Nephron (organoid): Measurements from ENCODE around the gene TNS3.

Experiments
- H3K27ac Mint-ChIP-seq, 3 experiments: 2 replicates each; pipeline ENCODE4 v1.8.0; 2020; ENCODE audit warnings: mixed read lengths in 3 of 3, mild to moderate bottlenecking in 2 of 3, moderate library complexity in 1 of 3
- H3K27me3 Mint-ChIP-seq: 2 replicates; pipeline ENCODE4 v1.8.0; 2021; ENCODE audit warnings: low read depth, mild to moderate bottlenecking, moderate library complexity, mixed read lengths
- H3K36me3 Mint-ChIP-seq: 2 replicates; pipeline ENCODE4 v1.8.0; 2020; ENCODE audit warnings: low read depth, mixed read lengths
- H3K4me1 Mint-ChIP-seq: 2 replicates; pipeline ENCODE4 v1.8.0; 2020; ENCODE audit warnings: mixed read lengths
- H3K4me3 Mint-ChIP-seq, 3 experiments: 2 replicates each; pipeline ENCODE4 v1.8.0; 2020; ENCODE audit warnings: mild to moderate bottlenecking in 3 of 3, mixed read lengths in 3 of 3, moderate library complexity in 2 of 3
- H3K9me3 Mint-ChIP-seq: 2 replicates; pipeline ENCODE4 v1.8.0; 2020; ENCODE audit warnings: mixed read lengths
- CTCF ChIP-seq, 3 experiments: fragments of 200-600 bp; sonication (generic); IDR thresholded peaks; one replicate each; pipeline ENCODE4 v1.5.0; 2021; ENCODE audit warnings: antibody characterized with exemption in 3 of 3; ENCODE audit not compliant: unreplicated experiment in 3 of 3

Gene TNS3

GRCh38 chr7:47557317-47557693 lies 24.6 kb downstream of the TNS3 start:
- TF ChIP-seq CTCF (IDR thresholded peaks at IDR 0.05; ENCODE audit: unreplicated experiment in 3 of 3) = no peak
- peaks cover 42% of the 10 kb centered on the region for H3K36me3 Mint-ChIP-seq

GRCh38 chr7:47556511-47557180 lies 25.3 kb downstream of the TNS3 start:
- H3K4me3 Mint-ChIP-seq = no peak overlapping the region
- peaks cover 7% of the 10 kb centered on the region for H3K9me3 Mint-ChIP-seq
- peaks cover 44% of the 10 kb centered on the region for H3K4me1 Mint-ChIP-seq
- peak overlapping the region; percentile 33 to 90 (median 88) for H3K27ac Mint-ChIP-seq
- H3K27me3 Mint-ChIP-seq = no peaks in the 10 kb centered on the region
- peaks cover 39% of the 10 kb centered on the region for H3K36me3 Mint-ChIP-seq
- TF ChIP-seq CTCF (IDR thresholded peaks at IDR 0.05; ENCODE audit: unreplicated experiment in 3 of 3) = no peak

More at GRCh38 chr7:47557317-47557693, 24.6 kb downstream of the TNS3 start:
- H3K27me3 Mint-ChIP-seq = no peaks in the 10 kb centered on the region
- H3K4me3 Mint-ChIP-seq = no peak overlapping the region
- peaks cover 38% of the 10 kb centered on the region for H3K4me1 Mint-ChIP-seq
- peaks cover 7% of the 10 kb centered on the region for H3K9me3 Mint-ChIP-seq
- peak overlapping the region; percentile 33 to 90 (median 88) for H3K27ac Mint-ChIP-seq

GRCh38 chr7:47553309-47553708 lies 28.6 kb downstream of the TNS3 start:
- H3K27me3 Mint-ChIP-seq = no peaks in the 10 kb centered on the region
- TF ChIP-seq CTCF (IDR thresholded peaks at IDR 0.05; ENCODE audit: unreplicated experiment in 3 of 3) = no peak
- H3K4me3 Mint-ChIP-seq = no peak overlapping the region
- H3K36me3 Mint-ChIP-seq = peaks cover 30% of the 10 kb centered on the region
- H3K27ac Mint-ChIP-seq = peak overlapping the region; percentile 38 to 87 (median 61)
- H3K4me1 Mint-ChIP-seq = peaks cover 53% of the 10 kb centered on the region
- peaks cover 7% of the 10 kb centered on the region for H3K9me3 Mint-ChIP-seq

GRCh38 chr7:47552621-47553020 lies 29.3 kb downstream of the TNS3 start:
- peaks cover 30% of the 10 kb centered on the region for H3K36me3 Mint-ChIP-seq

GRCh38 chr7:47551668-47552440 lies 30.1 kb downstream of the TNS3 start:
- Mint-ChIP-seq H3K36me3 (peaks cover 27% of the 10 kb centered on the region), H3K4me1 (peaks cover 39% of the 10 kb centered on the region), H3K27ac (peak overlapping the region; percentile 32 to 85 (median 61)), H3K27me3 (no peaks in the 10 kb centered on the region), H3K9me3 (peaks cover 7% of the 10 kb centered on the region), H3K4me3 (no peak overlapping the region)
- no peak for TF ChIP-seq CTCF (IDR thresholded peaks at IDR 0.05; ENCODE audit: unreplicated experiment in 3 of 3)

More at GRCh38 chr7:47552621-47553020, 29.3 kb downstream of the TNS3 start:
- Mint-ChIP-seq H3K27ac (peak overlapping the region; percentile 38 to 87 (median 61)), H3K9me3 (peaks cover 7% of the 10 kb centered on the region), H3K4me3 (no peak overlapping the region), H3K4me1 (peaks cover 46% of the 10 kb centered on the region), H3K27me3 (no peaks in the 10 kb centered on the region)
- TF ChIP-seq CTCF (IDR thresholded peaks at IDR 0.05; ENCODE audit: unreplicated experiment in 3 of 3) = no peak
